Body of pancreas (tissue), 4 donors: Measurements from ENCODE around the gene IQCF6.

Source experiments
- CTCF ChIP-seq, 7 experiments: fragments of 450-650 bp in 4 of 7; fragments of 200-600 bp in 3 of 7; sonication (generic) in 3 of 7; IDR thresholded peaks; one replicate each; pipeline ENCODE4 v1.5.1; 2016 to 2019; ENCODE audit warnings: antibody characterized with exemption in 7 of 7
- POLR2A ChIP-seq, 3 donors: fragments of 450-650 bp; IDR thresholded peaks; one replicate each; pipeline ENCODE4 v1.6.1; 2016; ENCODE audit warnings: antibody characterized with exemption in 3 of 3, mild to moderate bottlenecking in 2 of 3

GRCh38 chr3:51798411-51798963 lies 19.4 kb upstream of the IQCF6 start:
- TF ChIP-seq CTCF (IDR thresholded peaks at IDR 0.05): no peak
- no peak for TF ChIP-seq POLR2A (IDR thresholded peaks at IDR 0.05)
